Sigmoid colon (tissue), 4 donors: ENCODE data around the gene TUBGCP2.

Experiments
- CTCF ChIP-seq, 4 experiments: fragments of 450-650 bp in 3 of 4; fragments of 200-600 bp in 1 of 4; IDR thresholded peaks; one replicate each; pipeline ENCODE4 v1.5.1; 2016 to 2019; ENCODE audit warnings: antibody characterized with exemption in 4 of 4, mild to moderate bottlenecking in 3 of 4, moderate library complexity in 2 of 4
- POLR2AphosphoS5 ChIP-seq, 4 donors: sonication (generic); formaldehyde crosslinking; IDR thresholded peaks; one replicate each; pipeline ENCODE4 v1.6.1; 2017; ENCODE audit warnings: antibody characterized with exemption in 4 of 4

- no peak for TF ChIP-seq CTCF (IDR thresholded peaks at IDR 0.05)
- no peak for TF ChIP-seq POLR2AphosphoS5 (IDR thresholded peaks at IDR 0.05)
Observed at GRCh38 chr10:133231244-133231945, 77.3 kb downstream of the TUBGCP2 start.
